Measurements from ENCODE around the gene SMC3. TPM values are rescaled to one million over a fixed set of nuclear protein-coding genes. Genes with fewer than 3 reads are reported as not detected.

The SMC3 gene
- total RNA-seq, 2 donors from 2014 or later: 25.6 to 38.8 TPM

DNA sequence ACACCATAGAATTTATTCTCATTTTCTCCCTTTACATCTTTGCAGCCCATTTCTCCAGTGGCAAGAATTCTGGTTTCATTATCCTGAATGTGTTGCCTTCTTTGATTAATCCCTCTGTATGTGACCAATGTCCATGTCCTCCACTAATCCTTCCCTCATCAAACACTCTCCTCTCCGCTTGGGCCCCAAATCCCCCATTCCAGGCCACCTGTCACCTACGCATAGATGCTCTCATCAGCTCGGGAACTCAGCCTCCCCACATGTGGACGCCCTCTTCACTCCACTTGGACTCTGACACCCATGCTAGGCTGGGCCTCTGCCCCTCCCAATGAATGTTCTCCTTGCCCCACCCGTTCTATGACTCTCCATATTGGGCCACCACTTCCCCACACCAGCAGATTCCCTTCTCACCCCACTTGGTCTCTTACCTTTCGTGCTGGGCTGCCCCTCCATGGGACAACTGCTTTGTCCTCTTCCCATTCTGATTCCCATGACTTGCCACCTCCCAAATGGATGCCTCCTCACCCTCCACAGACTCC lies 57.9 kb downstream of the SMC3 start:
- WGBS: 93% methylated on average over 6 of the region's 6 CpGs
- Histone ChIP-seq H3K36me3 (no peaks in the 10 kb centered on the region), H3K4me1 (replicated peaks) (peaks cover 2% of the 10 kb centered on the region), H3K27ac (no peak overlapping the region), H3K4me3 (no peak overlapping the region), H3K9me3 (no peaks in the 10 kb centered on the region), H3K27me3 (replicated peaks; ENCODE audit: insufficient read depth) (no peaks in the 10 kb centered on the region)
- intact Hi-C loops (cut with DNase I): no loop called here
- TF ChIP-seq POLR2AphosphoS5 (IDR thresholded peaks at IDR 0.05): no peak
- TF ChIP-seq, protein P1, sequence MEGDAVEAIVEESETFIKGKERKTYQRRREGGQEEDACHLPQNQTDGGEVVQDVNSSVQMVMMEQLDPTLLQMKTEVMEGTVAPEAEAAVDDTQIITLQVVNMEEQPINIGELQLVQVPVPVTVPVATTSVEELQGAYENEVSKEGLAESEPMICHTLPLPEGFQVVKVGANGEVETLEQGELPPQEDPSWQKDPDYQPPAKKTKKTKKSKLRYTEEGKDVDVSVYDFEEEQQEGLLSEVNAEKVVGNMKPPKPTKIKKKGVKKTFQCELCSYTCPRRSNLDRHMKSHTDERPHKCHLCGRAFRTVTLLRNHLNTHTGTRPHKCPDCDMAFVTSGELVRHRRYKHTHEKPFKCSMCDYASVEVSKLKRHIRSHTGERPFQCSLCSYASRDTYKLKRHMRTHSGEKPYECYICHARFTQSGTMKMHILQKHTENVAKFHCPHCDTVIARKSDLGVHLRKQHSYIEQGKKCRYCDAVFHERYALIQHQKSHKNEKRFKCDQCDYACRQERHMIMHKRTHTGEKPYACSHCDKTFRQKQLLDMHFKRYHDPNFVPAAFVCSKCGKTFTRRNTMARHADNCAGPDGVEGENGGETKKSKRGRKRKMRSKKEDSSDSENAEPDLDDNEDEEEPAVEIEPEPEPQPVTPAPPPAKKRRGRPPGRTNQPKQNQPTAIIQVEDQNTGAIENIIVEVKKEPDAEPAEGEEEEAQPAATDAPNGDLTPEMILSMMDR (IDR thresholded peaks at IDR 0.05): no peak
- TF ChIP-seq POLR2A (IDR thresholded peaks at IDR 0.05): no peak
- no peak for DNase-seq (ENCODE audit: low spot score)

DNA sequence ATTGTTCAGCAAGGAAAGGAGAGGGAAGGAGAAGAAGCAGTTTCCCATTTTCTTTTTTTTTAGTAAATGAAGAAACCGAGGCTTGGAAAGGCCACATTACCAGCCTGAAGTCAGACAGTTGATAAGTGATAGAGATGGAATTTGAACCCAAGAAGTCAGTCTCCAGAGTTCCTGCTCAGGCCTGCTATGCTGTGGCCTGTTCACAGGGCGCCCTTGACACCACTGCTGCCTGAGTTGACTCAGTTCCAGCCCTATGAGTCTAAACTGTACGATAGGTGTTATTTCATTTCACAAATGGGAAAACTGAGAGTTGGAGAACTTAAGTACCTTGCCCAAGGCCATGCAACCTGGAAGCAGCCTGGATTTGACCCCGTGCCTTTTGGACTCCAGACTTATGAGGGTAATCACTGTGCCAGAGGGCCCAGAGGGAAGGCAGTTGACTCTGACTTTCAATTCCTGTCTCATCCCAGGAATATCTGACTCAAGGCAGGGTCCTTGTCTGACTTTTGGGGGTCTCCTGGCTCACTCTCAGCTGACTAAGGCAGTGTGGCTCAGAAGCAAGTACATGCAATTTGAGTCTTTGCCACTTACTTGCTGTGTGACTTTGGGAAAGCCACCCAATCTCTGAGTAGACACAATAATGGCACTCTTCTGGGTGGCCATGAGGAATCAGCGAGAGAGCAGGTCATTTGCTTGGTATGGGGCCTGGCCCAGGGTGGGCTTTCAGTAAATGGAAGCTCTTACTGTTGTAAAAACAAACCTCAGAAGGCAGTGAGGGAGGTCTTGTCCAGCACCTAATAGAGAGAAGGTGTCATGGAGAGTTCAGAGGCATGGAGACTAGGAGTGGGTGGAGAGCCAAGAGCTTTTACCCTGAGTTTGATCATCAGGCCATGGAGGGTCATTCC lies 58.7 kb downstream of the SMC3 start:
- intact Hi-C loops (cut with DNase I): no loop called here
- no peak for DNase-seq (ENCODE audit: low spot score)
- no peak overlapping the region for H3K27ac ChIP-seq
- no peaks in the 10 kb centered on the region for H3K9me3 ChIP-seq
- no peaks in the 10 kb centered on the region for H3K27me3 ChIP-seq (replicated peaks; ENCODE audit: insufficient read depth)
- peaks cover 2% of the 10 kb centered on the region for H3K4me1 ChIP-seq (replicated peaks)
- TF ChIP-seq, protein P1 (IDR thresholded peaks at IDR 0.05): no peak
- H3K4me3 ChIP-seq: no peak overlapping the region
- 95% methylated on average over 5 of the region's 5 CpGs for WGBS
- H3K36me3 ChIP-seq: no peaks in the 10 kb centered on the region

- TF ChIP-seq POLR2A (IDR thresholded peaks at IDR 0.05) (no peak), POLR2AphosphoS5 (IDR thresholded peaks at IDR 0.05) (no peak)
- TF ChIP-seq, protein P1 (IDR thresholded peaks at IDR 0.05): no peak
- intact Hi-C loops (cut with DNase I): no loop called here
- H3K4me1 ChIP-seq (replicated peaks): peaks cover 2% of the 10 kb centered on the region
- H3K9me3 ChIP-seq: no peaks in the 10 kb centered on the region
- DNase-seq (ENCODE audit: low spot score): no peak
- no peaks in the 10 kb centered on the region for H3K27me3 ChIP-seq (replicated peaks; ENCODE audit: insufficient read depth)
- no peaks in the 10 kb centered on the region for H3K36me3 ChIP-seq
- H3K4me3 ChIP-seq: no peak overlapping the region
- no peak overlapping the region for H3K27ac ChIP-seq
These were observed 60.7 kb downstream of the SMC3 start for GRCh38 chr10:110628161-110628560.

GRCh38 chr10:110629680-110630191 lies 62.2 kb downstream of the SMC3 start:
- intact Hi-C loops (cut with DNase I): no loop called here
- Histone ChIP-seq H3K27ac (no peak overlapping the region), H3K9me3 (no peaks in the 10 kb centered on the region), H3K4me1 (replicated peaks) (peaks cover 2% of the 10 kb centered on the region), H3K36me3 (no peaks in the 10 kb centered on the region), H3K27me3 (replicated peaks; ENCODE audit: insufficient read depth) (no peaks in the 10 kb centered on the region), H3K4me3 (no peak overlapping the region)
- 24% methylated on average over 3 of the region's 3 CpGs for WGBS
- DNase-seq (ENCODE audit: low spot score): peak; percentile 31
- TF ChIP-seq, protein P1 (IDR thresholded peaks at IDR 0.05): no peak
- TF ChIP-seq POLR2A (IDR thresholded peaks at IDR 0.05): no peak
- peak; percentile 51 for TF ChIP-seq POLR2AphosphoS5 (IDR thresholded peaks at IDR 0.05)
